GM06990 (cell line): ENCODE results near the gene CEP128.

Experiments used
- DNase-seq: peaks from one replicate; pipeline ENCODE4 v3.0.0-alpha.2; 2011; ENCODE audit not compliant: insufficient read length; ENCODE audit errors: extremely low read depth
- H3K27me3 ChIP-seq: replicated peaks from 2 replicates; pipeline ENCODE4 v1.6.0; 2011; ENCODE audit warnings: low read length; ENCODE audit not compliant: control insufficient read depth, insufficient read depth
- H3K36me3 ChIP-seq: 2 replicates; pipeline ENCODE4 v1.5.1; 2011; ENCODE audit warnings: low read length; ENCODE audit not compliant: control insufficient read depth, insufficient read depth
- H3K4me3 ChIP-seq: replicated peaks from 2 replicates; pipeline ENCODE4 v1.5.1; 2011; ENCODE audit warnings: low read depth, mild to moderate bottlenecking, control low read depth, low read length
- TF ChIP-seq, protein P1 (sequence below): IDR thresholded peaks from 2 replicates; pipeline ENCODE4 v1.5.1; 2011; ENCODE audit warnings: low read length, control low read depth, mild to moderate bottlenecking, inconsistent platforms; ENCODE audit not compliant: insufficient read depth, poor library complexity, severe bottlenecking

Gene CEP128

GRCh38 chr14:80455031-80455430 is 486.5 kb downstream of the CEP128 start:
- no peak for DNase-seq
- Histone ChIP-seq H3K27me3 (no peaks in the 10 kb centered on the region), H3K36me3 (no peaks in the 10 kb centered on the region), H3K4me3 (no peak overlapping the region)
- TF ChIP-seq, protein P1, sequence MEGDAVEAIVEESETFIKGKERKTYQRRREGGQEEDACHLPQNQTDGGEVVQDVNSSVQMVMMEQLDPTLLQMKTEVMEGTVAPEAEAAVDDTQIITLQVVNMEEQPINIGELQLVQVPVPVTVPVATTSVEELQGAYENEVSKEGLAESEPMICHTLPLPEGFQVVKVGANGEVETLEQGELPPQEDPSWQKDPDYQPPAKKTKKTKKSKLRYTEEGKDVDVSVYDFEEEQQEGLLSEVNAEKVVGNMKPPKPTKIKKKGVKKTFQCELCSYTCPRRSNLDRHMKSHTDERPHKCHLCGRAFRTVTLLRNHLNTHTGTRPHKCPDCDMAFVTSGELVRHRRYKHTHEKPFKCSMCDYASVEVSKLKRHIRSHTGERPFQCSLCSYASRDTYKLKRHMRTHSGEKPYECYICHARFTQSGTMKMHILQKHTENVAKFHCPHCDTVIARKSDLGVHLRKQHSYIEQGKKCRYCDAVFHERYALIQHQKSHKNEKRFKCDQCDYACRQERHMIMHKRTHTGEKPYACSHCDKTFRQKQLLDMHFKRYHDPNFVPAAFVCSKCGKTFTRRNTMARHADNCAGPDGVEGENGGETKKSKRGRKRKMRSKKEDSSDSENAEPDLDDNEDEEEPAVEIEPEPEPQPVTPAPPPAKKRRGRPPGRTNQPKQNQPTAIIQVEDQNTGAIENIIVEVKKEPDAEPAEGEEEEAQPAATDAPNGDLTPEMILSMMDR = no peak

- Histone ChIP-seq H3K36me3 (no peaks in the 10 kb centered on the region), H3K4me3 (no peak overlapping the region), H3K27me3 (no peaks in the 10 kb centered on the region)
- TF ChIP-seq, protein P1 = no peak
- no peak for DNase-seq
Observed at GRCh38 chr14:80448267-80448666, 493.3 kb downstream of the CEP128 start.

DNA sequence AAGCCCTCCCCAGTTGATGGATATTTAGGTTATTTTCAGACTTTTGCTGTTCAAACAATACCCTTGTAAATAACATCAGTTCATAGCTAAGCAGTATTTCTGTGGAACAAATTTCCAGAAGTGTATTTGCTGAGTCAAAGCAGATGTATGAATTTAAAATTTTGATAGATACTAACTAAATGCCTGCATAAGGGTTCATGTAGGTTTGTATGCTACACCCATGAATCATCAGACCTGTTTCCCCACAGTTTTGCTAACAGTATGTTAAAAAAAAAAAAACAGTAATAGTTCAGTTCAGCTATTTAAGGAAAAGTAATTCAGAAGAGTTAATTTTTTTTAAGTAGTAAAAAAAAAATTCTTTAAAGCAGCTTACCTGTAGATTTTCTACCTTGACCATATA is 494.1 kb downstream of the CEP128 start:
- TF ChIP-seq, protein P1 = no peak
- Histone ChIP-seq H3K27me3 (no peaks in the 10 kb centered on the region), H3K36me3 (no peaks in the 10 kb centered on the region), H3K4me3 (no peak overlapping the region)
- no peak for DNase-seq
